ENCODE measurements around the gene B3GALNT2.

DNA sequence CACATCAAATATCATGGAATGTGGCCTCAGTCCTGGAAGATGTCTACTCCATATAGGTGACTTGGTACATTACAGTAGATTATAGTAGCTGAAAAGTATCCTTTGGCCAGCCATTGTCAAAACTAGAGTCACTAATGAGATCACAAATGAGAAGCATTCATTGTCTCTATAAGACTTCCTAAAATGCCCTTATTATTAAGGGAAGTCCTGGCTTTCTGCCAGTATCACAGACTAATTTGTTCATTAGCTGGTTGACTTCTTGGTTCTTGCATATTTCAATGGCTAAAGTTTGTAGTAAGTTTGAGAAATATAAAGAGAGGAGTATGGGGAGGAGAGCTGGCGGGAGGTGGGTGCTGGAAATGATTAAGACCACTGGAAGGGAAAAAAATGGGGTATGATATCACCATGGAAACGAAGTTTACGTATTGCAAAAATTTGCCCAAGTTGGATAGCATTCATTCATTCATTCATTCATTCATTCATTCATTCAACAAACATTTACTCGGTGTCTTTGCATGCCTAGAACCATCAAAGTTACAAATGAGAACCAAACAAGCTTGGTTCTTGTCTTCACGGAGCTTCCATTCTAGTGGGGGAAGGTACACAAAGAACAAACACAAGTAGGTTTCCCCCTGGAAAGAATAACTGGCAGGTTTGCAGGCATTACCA lies 11.7 kb upstream of the B3GALNT2 start:
- TF ChIP-seq, protein P1, sequence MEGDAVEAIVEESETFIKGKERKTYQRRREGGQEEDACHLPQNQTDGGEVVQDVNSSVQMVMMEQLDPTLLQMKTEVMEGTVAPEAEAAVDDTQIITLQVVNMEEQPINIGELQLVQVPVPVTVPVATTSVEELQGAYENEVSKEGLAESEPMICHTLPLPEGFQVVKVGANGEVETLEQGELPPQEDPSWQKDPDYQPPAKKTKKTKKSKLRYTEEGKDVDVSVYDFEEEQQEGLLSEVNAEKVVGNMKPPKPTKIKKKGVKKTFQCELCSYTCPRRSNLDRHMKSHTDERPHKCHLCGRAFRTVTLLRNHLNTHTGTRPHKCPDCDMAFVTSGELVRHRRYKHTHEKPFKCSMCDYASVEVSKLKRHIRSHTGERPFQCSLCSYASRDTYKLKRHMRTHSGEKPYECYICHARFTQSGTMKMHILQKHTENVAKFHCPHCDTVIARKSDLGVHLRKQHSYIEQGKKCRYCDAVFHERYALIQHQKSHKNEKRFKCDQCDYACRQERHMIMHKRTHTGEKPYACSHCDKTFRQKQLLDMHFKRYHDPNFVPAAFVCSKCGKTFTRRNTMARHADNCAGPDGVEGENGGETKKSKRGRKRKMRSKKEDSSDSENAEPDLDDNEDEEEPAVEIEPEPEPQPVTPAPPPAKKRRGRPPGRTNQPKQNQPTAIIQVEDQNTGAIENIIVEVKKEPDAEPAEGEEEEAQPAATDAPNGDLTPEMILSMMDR (IDR thresholded peaks at IDR 0.05) = no peak
- no peak for TF ChIP-seq POLR2AphosphoS5 (IDR thresholded peaks at IDR 0.05)

Data from upper lobe of left lung (tissue), 4 donors.